Vagina (tissue), 2 donors: Measurements from ENCODE around the gene SULT1B1.

ENCODE experiments used
- CTCF ChIP-seq, 3 experiments: fragments of 450-650 bp in 2 of 3; fragments of 200-600 bp in 1 of 3; sonication (generic) in 1 of 3; IDR thresholded peaks; one replicate each; pipeline ENCODE4 v1.5.1; 2017 to 2019; ENCODE audit warnings: antibody characterized with exemption in 3 of 3, mild to moderate bottlenecking in 2 of 3, moderate library complexity in 2 of 3
- POLR2A ChIP-seq, 2 donors: fragments of 450-650 bp; IDR thresholded peaks; one replicate each; pipeline ENCODE4 v1.6.1; 2017; ENCODE audit warnings: antibody characterized with exemption in 2 of 2, mild to moderate bottlenecking in 2 of 2, moderate library complexity in 2 of 2

GRCh38 chr4:69776696-69777095, 16.3 kb upstream of the SULT1B1 start:
- TF ChIP-seq CTCF (IDR thresholded peaks at IDR 0.05) (no peak), POLR2A (IDR thresholded peaks at IDR 0.05) (no peak)
